Large intestine (tissue), 3 donors: ENCODE results near the gene CCNG2. TPM values are rescaled to one million over a fixed set of nuclear protein-coding genes. Genes with fewer than 3 reads are reported as not detected.
A peak's percentile ranks its signal among the peaks of the same experiment; 100 is the strongest.

Experiments
- DNase-seq, 2 donors: peaks; one replicate each; pipeline versions ENCODE4 v3.0.0 to v3.0.0-alpha.2; 2013
- H3K27ac ChIP-seq: one replicate; pipeline ENCODE4 v1.5.1; 2013; ENCODE audit warnings: low read length
- H3K27me3 ChIP-seq: 2 replicates; pipeline ENCODE4 v1.6.1; 2013; ENCODE audit warnings: low read length; ENCODE audit not compliant: control insufficient read depth, insufficient read depth
- H3K36me3 ChIP-seq: 2 replicates; pipeline ENCODE4 v1.6.1; 2013; ENCODE audit warnings: low read length; ENCODE audit not compliant: control insufficient read depth, insufficient read depth
- H3K4me1 ChIP-seq: one replicate; pipeline ENCODE4 v1.6.1; 2013; ENCODE audit warnings: low read length; ENCODE audit not compliant: control insufficient read depth, insufficient read depth
- H3K4me3 ChIP-seq: one replicate; pipeline ENCODE4 v1.5.1; 2013; ENCODE audit warnings: low read length
- H3K9me3 ChIP-seq: one replicate; pipeline ENCODE4 v1.6.1; 2013; ENCODE audit warnings: mild to moderate bottlenecking, low read depth, low read length, moderate library complexity; ENCODE audit not compliant: control insufficient read depth
- WGBS: methylation state at CpG from one replicate; pipeline ENCODE4 v1.1.5; 2013; ENCODE audit warnings: low lambda C conversion rate; ENCODE audit not compliant: insufficient coverage; 5-methylcytosine and 5-hydroxymethylcytosine counted together
- polyA plus RNA-seq: library from polyadenylated mRNA; unstranded; fragments of 120-200 nt; gene quantifications from one replicate; pipeline ENCODE4 v1.2.1, GENCODE V29; 2013

Gene CCNG2
- polyA plus RNA-seq, 1 donor: 154 TPM

- WGBS: 40% methylated on average over 1 of the region's 2 CpGs
- no peaks in the 10 kb centered on the region for H3K9me3 ChIP-seq
- DNase-seq: no peak
- H3K36me3 ChIP-seq: no peaks in the 10 kb centered on the region
- H3K27me3 ChIP-seq: no peaks in the 10 kb centered on the region
- H3K4me1 ChIP-seq: peaks cover 6% of the 10 kb centered on the region
- no peak overlapping the region for H3K4me3 ChIP-seq
- no peak overlapping the region for H3K27ac ChIP-seq
Measured at GRCh38 chr4:77187322-77187721, 30.3 kb downstream of the CCNG2 start.

- WGBS: 77% methylated on average over 3 of the region's 9 CpGs
- no peaks in the 10 kb centered on the region for H3K27me3 ChIP-seq
- peaks cover 6% of the 10 kb centered on the region for H3K4me1 ChIP-seq
- H3K27ac ChIP-seq: no peak overlapping the region
- no peak overlapping the region for H3K4me3 ChIP-seq
- H3K9me3 ChIP-seq: no peaks in the 10 kb centered on the region
- H3K36me3 ChIP-seq: no peaks in the 10 kb centered on the region
- DNase-seq: no peak
Measured at GRCh38 chr4:77188498-77189220, 31.7 kb downstream of the CCNG2 start.

- no peaks in the 10 kb centered on the region for H3K9me3 ChIP-seq
Measured at GRCh38 chr4:77189412-77189811, 32.4 kb downstream of the CCNG2 start.

GRCh38 chr4:77190053-77190452 lies 33.0 kb downstream of the CCNG2 start:
- H3K27ac ChIP-seq: no peak overlapping the region
- H3K36me3 ChIP-seq: no peaks in the 10 kb centered on the region
- DNase-seq: peak in 1 of 2 donors; percentile 34
- peaks cover 6% of the 10 kb centered on the region for H3K4me1 ChIP-seq
- 80% methylated on average over 1 of the region's 1 CpG for WGBS
- no peaks in the 10 kb centered on the region for H3K9me3 ChIP-seq
- no peak overlapping the region for H3K4me3 ChIP-seq
- H3K27me3 ChIP-seq: no peaks in the 10 kb centered on the region

More at GRCh38 chr4:77189412-77189811, 32.4 kb downstream of the CCNG2 start:
- Histone ChIP-seq H3K4me1 (peaks cover 6% of the 10 kb centered on the region), H3K4me3 (no peak overlapping the region), H3K36me3 (no peaks in the 10 kb centered on the region), H3K27ac (no peak overlapping the region), H3K27me3 (no peaks in the 10 kb centered on the region)
- DNase-seq: no peak
- no CpG with 5 or more reads among the region's 1 CpG for WGBS

- no peaks in the 10 kb centered on the region for H3K9me3 ChIP-seq
Measured at GRCh38 chr4:77193046-77193445, 36.0 kb downstream of the CCNG2 start.

GRCh38 chr4:77193511-77194102 lies 36.6 kb downstream of the CCNG2 start:
- no peaks in the 10 kb centered on the region for H3K36me3 ChIP-seq
- no peaks in the 10 kb centered on the region for H3K27me3 ChIP-seq
- no peak overlapping the region for H3K27ac ChIP-seq
- WGBS: 85% methylated on average over 5 of the region's 17 CpGs
- DNase-seq: no peak
- H3K4me3 ChIP-seq: no peak overlapping the region
- no peaks in the 10 kb centered on the region for H3K9me3 ChIP-seq
- peaks cover 6% of the 10 kb centered on the region for H3K4me1 ChIP-seq

More at GRCh38 chr4:77193046-77193445, 36.0 kb downstream of the CCNG2 start:
- Histone ChIP-seq H3K27me3 (no peaks in the 10 kb centered on the region), H3K4me3 (no peak overlapping the region), H3K27ac (no peak overlapping the region), H3K4me1 (peaks cover 6% of the 10 kb centered on the region), H3K36me3 (no peaks in the 10 kb centered on the region)
- no peak for DNase-seq
- WGBS: no CpG with 5 or more reads among the region's 8 CpGs

GRCh38 chr4:77194366-77194765 lies 37.4 kb downstream of the CCNG2 start:
- H3K36me3 ChIP-seq: no peaks in the 10 kb centered on the region
- 60% methylated on average over 1 of the region's 5 CpGs for WGBS
- DNase-seq: no peak
- no peak overlapping the region for H3K4me3 ChIP-seq
- no peaks in the 10 kb centered on the region for H3K27me3 ChIP-seq
- H3K27ac ChIP-seq: no peak overlapping the region
- H3K9me3 ChIP-seq: no peaks in the 10 kb centered on the region
- peaks cover 3% of the 10 kb centered on the region for H3K4me1 ChIP-seq

- no peaks in the 10 kb centered on the region for H3K27me3 ChIP-seq
- H3K4me1 ChIP-seq: peaks cover 1% of the 10 kb centered on the region
- H3K36me3 ChIP-seq: no peaks in the 10 kb centered on the region
- no peaks in the 10 kb centered on the region for H3K9me3 ChIP-seq
- no peak overlapping the region for H3K27ac ChIP-seq
- no peak for DNase-seq
- H3K4me3 ChIP-seq: no peak overlapping the region
- no CpG with 5 or more reads among the region's 1 CpG for WGBS
Measured at GRCh38 chr4:77194989-77195388, 38.0 kb downstream of the CCNG2 start.

- no CpG with 5 or more reads among the region's 4 CpGs for WGBS
Measured at GRCh38 chr4:77196866-77197265, 39.9 kb downstream of the CCNG2 start.

GRCh38 chr4:77197361-77197760 lies 40.4 kb downstream of the CCNG2 start:
- H3K9me3 ChIP-seq: no peaks in the 10 kb centered on the region
- no CpG with 5 or more reads among the region's 5 CpGs for WGBS

More at GRCh38 chr4:77196866-77197265, 39.9 kb downstream of the CCNG2 start:
- H3K9me3 ChIP-seq: no peaks in the 10 kb centered on the region
- peaks cover under 1% of the 10 kb centered on the region for H3K4me1 ChIP-seq
- H3K36me3 ChIP-seq: no peaks in the 10 kb centered on the region
- no peak overlapping the region for H3K4me3 ChIP-seq
- DNase-seq: no peak
- H3K27me3 ChIP-seq: no peaks in the 10 kb centered on the region
- H3K27ac ChIP-seq: no peak overlapping the region

More at GRCh38 chr4:77197361-77197760, 40.4 kb downstream of the CCNG2 start:
- Histone ChIP-seq H3K36me3 (no peaks in the 10 kb centered on the region), H3K4me3 (no peak overlapping the region), H3K27ac (no peak overlapping the region), H3K27me3 (no peaks in the 10 kb centered on the region), H3K4me1 (peaks cover 3% of the 10 kb centered on the region)
- no peak for DNase-seq
